Central memory CD8-positive, alpha-beta T cell (primary cell): Measurements from ENCODE around the gene PLCB1.

Experiments used
- ATAC-seq: fragments of 150-1000 bp; cut with Tn5 transposase; replicated peaks from 2 replicates; pipeline ENCODE4 v1.10.0; 2022; ENCODE audit warnings: mild to moderate bottlenecking, moderate FRiP score, moderate number of reproducible peaks; ENCODE audit not compliant: poor library complexity, severe bottlenecking; ENCODE audit errors: extremely low read depth
- DNase-seq, 2 donors: peaks; one replicate each; pipeline ENCODE4 v3.0.0; 2021; ENCODE audit warnings: low spot score in 2 of 2
- H3K27ac Mint-ChIP-seq: one replicate; pipeline ENCODE4 v1.8.0; 2022; ENCODE audit warnings: low read depth, mild to moderate bottlenecking, moderate library complexity, mixed read lengths
- H3K27me3 Mint-ChIP-seq: one replicate; pipeline ENCODE4 v1.8.0; 2022; ENCODE audit warnings: mixed read lengths
- H3K36me3 Mint-ChIP-seq: one replicate; pipeline ENCODE4 v1.8.0; 2022; ENCODE audit warnings: mild to moderate bottlenecking, moderate library complexity, mixed read lengths; ENCODE audit not compliant: insufficient read depth
- H3K4me1 Mint-ChIP-seq: one replicate; pipeline ENCODE4 v1.8.0; 2022; ENCODE audit warnings: mixed read lengths
- H3K4me3 Mint-ChIP-seq: one replicate; pipeline ENCODE4 v1.8.0; 2022; ENCODE audit warnings: mild to moderate bottlenecking, moderate library complexity, mixed read lengths
- H3K9me3 Mint-ChIP-seq: one replicate; pipeline ENCODE4 v1.8.0; 2022; ENCODE audit warnings: mixed read lengths

PLCB1 gene

DNA sequence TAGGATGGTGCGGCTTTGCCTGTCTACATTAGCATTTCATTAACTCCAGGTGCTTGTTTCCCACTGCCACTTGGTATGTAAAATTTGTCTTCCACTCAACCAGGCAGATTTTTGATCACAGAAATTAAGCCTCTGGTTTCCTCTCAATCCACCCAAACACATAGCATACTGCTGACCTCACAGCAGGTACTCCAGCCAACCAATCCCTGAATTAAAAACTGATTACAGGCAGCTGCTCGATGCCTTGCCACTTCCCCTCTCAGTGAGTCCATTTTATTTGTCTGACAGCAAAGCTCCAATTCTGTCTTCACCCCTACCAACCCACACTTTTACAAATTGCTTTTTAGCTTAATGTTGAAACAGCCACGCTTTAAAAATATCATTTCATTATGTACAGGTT, 95.2 kb downstream of the PLCB1 start:
- ATAC-seq: no peak
- Mint-ChIP-seq H3K9me3 (no peaks in the 10 kb centered on the region), H3K4me3 (no peak overlapping the region), H3K4me1 (peaks cover 10% of the 10 kb centered on the region), H3K36me3 (peaks cover 2% of the 10 kb centered on the region), H3K27ac (no peak overlapping the region), H3K27me3 (no peaks in the 10 kb centered on the region)
- no peak for DNase-seq

GRCh38 chr20:8228315-8228714, 96.2 kb downstream of the PLCB1 start:
- Mint-ChIP-seq H3K36me3 (peaks cover 2% of the 10 kb centered on the region), H3K4me3 (no peak overlapping the region), H3K27ac (no peak overlapping the region), H3K27me3 (no peaks in the 10 kb centered on the region), H3K4me1 (peaks cover 10% of the 10 kb centered on the region), H3K9me3 (no peaks in the 10 kb centered on the region)
- ATAC-seq: no peak
- no peak for DNase-seq

DNA sequence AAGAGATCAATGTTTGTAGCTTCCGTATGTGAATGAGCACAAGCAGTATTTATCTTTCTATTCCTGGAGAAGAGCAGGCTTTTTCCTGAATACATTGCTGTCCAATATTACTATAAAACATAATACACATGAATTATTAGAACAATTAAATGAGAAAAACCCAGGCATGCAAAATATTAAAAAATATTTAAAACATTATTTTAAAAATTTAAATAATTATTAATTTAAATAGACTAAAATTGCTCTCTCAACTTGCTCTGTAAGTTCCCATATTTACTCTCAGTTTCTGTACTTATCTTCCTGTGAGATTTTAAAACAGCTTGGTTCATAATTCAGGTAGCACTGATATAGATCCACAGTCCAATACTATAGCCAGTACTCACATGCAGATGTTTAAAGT, 97.0 kb downstream of the PLCB1 start:
- no peak overlapping the region for H3K4me3 Mint-ChIP-seq
- no peaks in the 10 kb centered on the region for H3K9me3 Mint-ChIP-seq
- H3K4me1 Mint-ChIP-seq: peaks cover 10% of the 10 kb centered on the region
- DNase-seq (no peak), ATAC-seq (no peak)
- H3K27ac Mint-ChIP-seq: no peak overlapping the region
- no peaks in the 10 kb centered on the region for H3K27me3 Mint-ChIP-seq
- peaks cover 2% of the 10 kb centered on the region for H3K36me3 Mint-ChIP-seq

GRCh38 chr20:8231038-8231437, 99.0 kb downstream of the PLCB1 start:
- Mint-ChIP-seq H3K4me3 (no peak overlapping the region), H3K27ac (no peak overlapping the region), H3K9me3 (no peaks in the 10 kb centered on the region), H3K27me3 (no peaks in the 10 kb centered on the region), H3K4me1 (peaks cover 10% of the 10 kb centered on the region), H3K36me3 (no peaks in the 10 kb centered on the region)
- no peak for DNase-seq
- ATAC-seq: no peak

- no peak for ATAC-seq
- Mint-ChIP-seq H3K36me3 (no peaks in the 10 kb centered on the region), H3K4me1 (peaks cover 8% of the 10 kb centered on the region), H3K4me3 (no peak overlapping the region), H3K27ac (no peak overlapping the region), H3K9me3 (no peaks in the 10 kb centered on the region), H3K27me3 (no peaks in the 10 kb centered on the region)
- DNase-seq: no peak
Observed at GRCh38 chr20:8232332-8232731, 100.3 kb downstream of the PLCB1 start.

GRCh38 chr20:8234580-8234979, 102.5 kb downstream of the PLCB1 start:
- Mint-ChIP-seq H3K9me3 (no peaks in the 10 kb centered on the region), H3K4me3 (no peak overlapping the region), H3K36me3 (no peaks in the 10 kb centered on the region), H3K4me1 (peaks cover 18% of the 10 kb centered on the region), H3K27ac (no peak overlapping the region), H3K27me3 (no peaks in the 10 kb centered on the region)
- DNase-seq: no peak
- ATAC-seq: no peak

DNA sequence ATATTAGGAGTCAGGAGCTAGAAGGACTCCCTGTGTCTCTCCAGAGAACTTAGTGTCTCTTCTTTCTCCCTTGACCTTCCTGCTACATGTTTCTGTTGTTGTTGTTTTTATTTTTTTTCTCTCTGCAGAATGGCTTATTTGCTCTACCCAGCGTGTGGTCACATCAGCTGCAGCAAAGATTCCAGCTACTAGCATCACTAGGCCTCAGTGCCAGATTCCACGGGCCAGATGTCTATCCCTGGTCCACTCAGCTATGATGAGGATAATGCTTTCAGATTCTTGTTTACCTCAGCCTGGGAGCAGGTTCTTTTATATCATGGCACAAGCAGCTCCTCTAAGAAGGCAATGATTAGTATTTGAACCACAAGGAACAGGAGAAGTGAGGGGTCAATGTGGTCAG, 110.0 kb downstream of the PLCB1 start:
- no peak for DNase-seq
- Mint-ChIP-seq H3K9me3 (no peaks in the 10 kb centered on the region), H3K4me3 (no peak overlapping the region), H3K36me3 (no peaks in the 10 kb centered on the region), H3K27ac (no peak overlapping the region), H3K27me3 (no peaks in the 10 kb centered on the region), H3K4me1 (peaks cover 42% of the 10 kb centered on the region)
- no peak for ATAC-seq

GRCh38 chr20:8242827-8243724, 111.0 kb downstream of the PLCB1 start:
- DNase-seq (no peak), ATAC-seq (no peak)
- no peaks in the 10 kb centered on the region for H3K36me3 Mint-ChIP-seq
- H3K4me1 Mint-ChIP-seq: peaks cover 40% of the 10 kb centered on the region
- no peak overlapping the region for H3K27ac Mint-ChIP-seq
- no peak overlapping the region for H3K4me3 Mint-ChIP-seq
- no peaks in the 10 kb centered on the region for H3K9me3 Mint-ChIP-seq
- no peaks in the 10 kb centered on the region for H3K27me3 Mint-ChIP-seq

- Mint-ChIP-seq H3K4me3 (no peak overlapping the region), H3K27me3 (no peaks in the 10 kb centered on the region), H3K9me3 (no peaks in the 10 kb centered on the region), H3K36me3 (no peaks in the 10 kb centered on the region), H3K4me1 (peaks cover 26% of the 10 kb centered on the region), H3K27ac (no peak overlapping the region)
- ATAC-seq (no peak), DNase-seq (no peak)
Observed at GRCh38 chr20:8244637-8245036, 112.6 kb downstream of the PLCB1 start.

DNA sequence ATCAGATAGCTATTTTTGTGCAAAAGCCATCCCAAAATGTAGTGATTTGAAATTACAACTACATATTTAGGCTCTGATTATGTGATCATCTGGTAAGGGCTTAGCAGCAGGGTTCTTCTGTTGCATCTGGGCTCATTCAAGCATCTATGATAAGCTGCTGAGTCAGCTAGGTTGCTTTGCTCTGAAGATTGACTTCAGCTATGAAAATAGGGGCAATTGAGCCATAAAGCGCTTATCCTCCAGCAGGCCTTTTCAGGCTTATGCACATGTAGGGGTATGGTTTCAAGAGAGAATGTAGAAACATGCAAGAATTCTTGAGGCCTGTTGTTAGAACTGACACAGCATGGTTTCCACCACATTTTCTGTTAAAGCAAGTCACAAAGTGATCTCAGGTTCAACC, 114.1 kb downstream of the PLCB1 start:
- ATAC-seq (no peak), DNase-seq (no peak)
- Mint-ChIP-seq H3K9me3 (no peaks in the 10 kb centered on the region), H3K27me3 (no peaks in the 10 kb centered on the region), H3K27ac (no peak overlapping the region), H3K4me1 (peaks cover 26% of the 10 kb centered on the region), H3K36me3 (no peaks in the 10 kb centered on the region), H3K4me3 (no peak overlapping the region)

- H3K4me1 Mint-ChIP-seq: peaks cover 23% of the 10 kb centered on the region
- H3K4me3 Mint-ChIP-seq: no peak overlapping the region
- H3K27me3 Mint-ChIP-seq: no peaks in the 10 kb centered on the region
Observed at GRCh38 chr20:8246716-8247115, 114.7 kb downstream of the PLCB1 start.

DNA sequence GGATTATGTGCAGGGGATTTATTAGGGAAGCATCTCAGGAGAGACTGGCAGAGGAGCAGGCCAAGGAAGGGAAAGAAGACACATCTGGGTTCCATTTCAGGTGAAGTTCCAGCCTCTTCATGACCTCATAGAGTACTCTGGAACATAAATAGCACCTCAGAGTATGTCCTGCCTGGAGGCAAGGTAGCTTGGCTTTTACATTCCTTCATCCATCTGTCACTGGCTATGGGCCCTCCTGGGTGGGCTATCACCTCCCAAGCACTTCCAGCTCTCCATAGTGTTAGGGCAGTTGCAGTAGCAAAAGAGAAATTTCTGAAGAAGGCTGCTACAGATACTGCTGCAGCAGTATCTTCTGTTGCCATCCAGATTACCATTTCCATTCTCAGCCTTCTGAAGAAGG, 116.0 kb downstream of the PLCB1 start:
- no peak overlapping the region for H3K4me3 Mint-ChIP-seq
- no peak for DNase-seq
- no peaks in the 10 kb centered on the region for H3K9me3 Mint-ChIP-seq
- no peaks in the 10 kb centered on the region for H3K27me3 Mint-ChIP-seq
- H3K36me3 Mint-ChIP-seq: no peaks in the 10 kb centered on the region
- peaks cover 11% of the 10 kb centered on the region for H3K4me1 Mint-ChIP-seq
- no peak for ATAC-seq
- no peak overlapping the region for H3K27ac Mint-ChIP-seq

More at GRCh38 chr20:8246716-8247115, 114.7 kb downstream of the PLCB1 start:
- ATAC-seq: no peak
- no peaks in the 10 kb centered on the region for H3K9me3 Mint-ChIP-seq
- H3K36me3 Mint-ChIP-seq: no peaks in the 10 kb centered on the region
- H3K27ac Mint-ChIP-seq: no peak overlapping the region
- no peak for DNase-seq

DNA sequence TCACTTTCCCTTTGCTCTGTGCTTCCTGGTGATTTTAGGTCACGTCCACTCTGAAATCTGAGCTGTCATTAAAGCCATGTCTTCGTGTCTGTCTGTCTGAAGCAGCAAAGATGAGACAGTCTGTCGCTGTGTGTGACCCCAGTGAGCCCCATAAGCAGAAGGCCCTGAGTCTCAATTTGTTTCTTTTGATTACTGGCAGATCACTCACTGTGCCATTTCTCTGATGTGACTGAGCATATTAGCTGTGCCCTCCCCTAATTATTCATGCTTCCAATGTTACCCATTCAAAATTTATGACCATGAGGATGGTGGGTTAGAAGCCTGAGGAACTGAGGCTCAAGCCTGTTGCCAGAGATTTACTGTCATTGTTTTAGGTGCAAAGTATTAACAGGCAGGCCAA, 117.6 kb downstream of the PLCB1 start:
- ATAC-seq (no peak), DNase-seq (no peak)
- no peak overlapping the region for H3K27ac Mint-ChIP-seq
- H3K27me3 Mint-ChIP-seq: no peaks in the 10 kb centered on the region
- H3K4me1 Mint-ChIP-seq: peaks cover 11% of the 10 kb centered on the region
- no peaks in the 10 kb centered on the region for H3K36me3 Mint-ChIP-seq
- no peak overlapping the region for H3K4me3 Mint-ChIP-seq
- H3K9me3 Mint-ChIP-seq: no peaks in the 10 kb centered on the region
